ENCODE measurements around the gene GPC6.

The GPC6 gene

DNA sequence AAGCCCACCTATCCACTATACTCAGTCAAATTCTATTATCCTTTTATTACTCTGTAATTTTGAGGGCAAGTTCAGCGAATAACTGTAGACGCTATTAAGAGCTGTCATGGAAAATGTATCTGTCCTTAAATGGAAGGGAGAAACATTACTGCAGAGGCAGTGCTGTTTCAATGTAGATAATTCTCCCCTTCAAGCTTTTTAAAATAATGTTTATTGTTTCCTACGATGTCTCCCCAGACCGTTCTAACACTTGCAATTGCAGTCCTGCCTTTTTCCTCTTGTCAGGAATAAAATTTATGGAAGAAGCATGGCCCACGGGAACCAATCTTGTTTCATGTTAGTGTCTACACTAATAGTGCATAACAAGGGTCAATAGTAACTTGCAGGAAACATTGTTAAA is 159.5 kb downstream of the GPC6 start:
- DNase-seq, result no peak

DNA sequence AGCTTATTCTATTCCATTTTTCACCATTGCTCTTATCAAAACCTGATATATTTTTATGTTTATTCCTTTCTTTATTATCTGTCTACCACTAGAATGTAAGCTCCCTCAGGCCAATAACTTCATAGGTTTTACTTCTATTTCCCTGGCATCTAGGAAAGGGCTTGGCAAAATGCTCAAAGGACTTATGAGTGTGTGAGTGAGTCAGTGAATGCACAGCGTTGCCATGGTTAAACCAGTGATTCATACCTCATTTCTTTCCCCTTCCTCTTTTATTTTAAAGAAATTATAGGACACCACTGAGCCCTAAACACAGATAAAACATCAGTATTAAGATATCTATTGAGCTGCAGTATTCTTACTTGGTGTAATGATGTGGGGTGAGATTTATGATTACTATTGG is 162.1 kb downstream of the GPC6 start:
- DNase-seq, result no peak

DNA sequence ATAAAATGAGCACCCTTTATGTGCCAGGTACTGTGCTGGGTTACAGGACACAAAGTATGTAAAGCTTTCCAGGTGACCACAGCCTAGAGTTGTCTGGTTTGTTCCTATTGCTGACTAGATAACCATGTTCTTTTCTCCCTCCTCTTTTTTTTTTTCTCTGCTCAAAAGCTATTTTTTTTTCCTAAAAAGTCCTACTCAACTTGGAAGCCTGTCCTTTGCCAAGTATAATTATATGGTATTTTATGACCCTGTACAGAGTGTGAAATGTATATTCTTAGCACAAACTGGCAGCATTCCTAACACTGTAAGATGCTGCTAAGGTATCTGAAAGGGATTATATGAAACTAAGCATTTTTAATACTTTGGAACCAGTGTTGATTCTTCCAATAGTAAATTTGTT is 171.0 kb downstream of the GPC6 start:
- DNase-seq, result no peak

DNA sequence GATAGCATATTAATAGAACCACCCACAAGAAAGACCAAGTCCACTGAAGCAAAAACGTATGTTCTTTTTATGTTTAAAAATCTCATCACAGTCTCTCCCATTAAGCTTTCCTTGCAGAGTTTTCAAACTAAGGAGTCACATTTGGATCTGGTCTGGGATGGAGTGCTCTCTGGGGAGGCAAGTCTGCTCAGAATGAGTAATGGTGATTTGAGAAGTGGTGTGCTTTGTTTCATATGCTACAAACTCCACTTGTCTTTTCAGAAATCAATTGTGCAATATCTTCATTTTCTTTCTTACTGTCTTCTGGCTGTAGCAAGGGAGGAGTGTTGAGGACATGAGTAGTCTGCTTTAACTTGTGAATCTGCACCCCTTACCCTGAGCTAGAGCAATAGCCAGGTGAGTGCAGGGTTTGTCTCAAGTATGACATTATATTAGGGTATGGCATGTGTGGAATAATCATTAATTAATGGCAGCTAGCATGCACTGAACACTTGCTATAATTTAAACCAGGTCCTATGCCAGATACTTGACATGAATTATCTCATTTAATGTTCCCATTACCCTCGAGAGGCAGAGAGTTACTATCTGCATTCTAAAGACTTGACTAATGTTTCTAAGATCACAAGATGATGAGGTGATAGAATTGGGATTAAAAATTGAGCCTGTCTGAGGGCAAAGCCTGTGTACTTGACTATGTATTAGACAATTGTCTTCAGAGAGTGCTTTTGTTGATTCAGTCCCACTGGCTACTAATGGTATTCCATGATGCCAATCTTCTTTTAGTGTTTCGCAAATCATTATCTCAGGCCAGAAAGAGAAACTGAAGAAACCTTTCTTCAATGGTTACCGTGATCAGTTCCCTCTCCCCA is 171.8 kb downstream of the GPC6 start:
- no peak for DNase-seq

DNA sequence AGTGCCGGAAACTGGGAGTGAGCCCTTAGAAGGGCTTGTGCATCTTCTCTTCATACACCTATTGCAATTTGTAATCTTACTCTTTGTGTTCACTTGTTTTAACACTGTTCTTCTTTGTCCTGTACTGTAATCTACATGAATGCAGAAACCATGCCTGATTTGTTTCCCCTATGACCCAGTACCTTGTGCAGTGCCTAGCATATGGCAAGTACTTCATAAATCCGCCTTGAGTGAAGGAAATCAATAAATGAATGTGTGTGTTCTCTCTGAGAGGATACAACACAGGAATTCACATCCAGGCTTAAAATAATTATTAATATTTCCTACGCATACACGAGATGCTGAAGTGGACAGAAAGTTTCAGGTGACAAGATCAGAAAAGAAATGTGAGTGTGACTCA is 172.6 kb downstream of the GPC6 start:
- no peak for DNase-seq

DNA sequence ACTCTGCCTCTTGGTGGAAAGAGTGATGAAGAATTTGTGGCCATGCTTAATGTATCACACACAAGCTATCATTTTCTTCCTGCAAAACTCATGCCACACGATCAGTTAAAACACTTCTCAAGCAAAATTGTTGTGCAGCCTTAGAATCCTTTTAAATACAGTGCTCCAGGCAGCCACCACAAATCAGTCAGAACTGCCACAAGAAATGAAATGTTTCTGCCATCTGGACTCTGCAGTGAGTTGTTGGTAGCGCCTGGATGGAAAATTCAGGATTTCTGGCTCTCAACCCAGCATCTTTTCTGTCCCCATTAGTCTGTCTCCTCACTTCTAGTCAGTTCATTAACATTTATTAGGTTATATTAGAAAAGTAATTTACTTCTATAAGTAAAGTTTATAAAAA is 179.5 kb downstream of the GPC6 start:
- DNase-seq, result no peak

DNA sequence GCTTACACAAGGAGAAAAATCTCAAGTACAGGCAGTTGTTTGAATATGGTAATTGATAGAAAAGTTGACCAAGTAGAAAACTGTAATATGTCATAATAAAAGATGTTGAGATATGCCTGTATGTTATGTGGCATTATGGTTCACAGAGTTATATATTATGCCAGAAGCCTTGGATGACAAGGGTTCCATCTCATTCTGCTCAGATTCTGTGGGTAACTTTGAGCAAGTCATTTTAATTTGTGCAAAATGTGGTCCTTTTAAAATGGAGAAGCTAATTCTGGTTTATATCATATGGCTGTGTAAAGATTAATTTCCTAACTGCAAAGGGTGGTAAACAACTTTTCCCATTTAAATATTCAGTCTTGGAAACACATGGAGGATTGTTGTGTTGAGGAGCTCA is 180.9 kb downstream of the GPC6 start:
- DNase-seq, result no peak

DNA sequence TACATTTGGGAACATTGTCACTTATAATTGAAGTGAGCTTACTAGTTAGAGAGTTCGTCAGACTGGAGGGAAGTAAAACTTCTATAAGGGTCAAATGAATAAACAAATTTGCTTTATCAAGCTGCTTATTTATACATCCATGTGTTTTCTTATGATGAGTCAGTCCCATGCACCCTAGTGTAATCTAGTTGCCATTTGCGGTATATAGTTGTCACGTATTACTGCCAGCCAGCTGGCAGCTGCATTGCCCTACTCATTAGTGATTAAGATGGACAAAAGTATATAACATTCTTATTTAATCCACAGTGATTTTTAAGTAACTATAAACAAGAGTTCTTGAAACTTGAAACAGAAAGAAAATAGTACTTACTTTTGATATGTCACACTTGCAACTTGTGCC is 182.4 kb downstream of the GPC6 start:
- no peak for DNase-seq

DNA sequence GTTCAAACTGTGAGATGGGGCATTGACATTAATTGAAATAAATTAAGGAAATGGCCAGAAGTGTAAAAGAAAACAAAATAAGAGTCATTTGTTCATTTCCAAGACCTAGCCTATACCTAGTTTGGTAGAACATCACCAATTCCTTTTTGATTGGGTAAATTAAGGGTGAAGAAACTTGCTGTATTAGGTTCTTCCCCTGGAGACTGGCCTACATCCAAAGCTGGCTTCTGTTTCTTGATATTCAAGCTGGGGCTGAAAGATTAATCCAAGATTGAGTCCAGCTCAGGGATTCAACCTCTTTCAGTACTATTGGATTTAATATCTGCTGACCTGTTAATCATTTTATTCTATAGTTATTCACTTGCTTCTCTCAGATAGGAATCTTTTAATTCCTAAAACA is 183.2 kb downstream of the GPC6 start:
- DNase-seq, result no peak

DNA sequence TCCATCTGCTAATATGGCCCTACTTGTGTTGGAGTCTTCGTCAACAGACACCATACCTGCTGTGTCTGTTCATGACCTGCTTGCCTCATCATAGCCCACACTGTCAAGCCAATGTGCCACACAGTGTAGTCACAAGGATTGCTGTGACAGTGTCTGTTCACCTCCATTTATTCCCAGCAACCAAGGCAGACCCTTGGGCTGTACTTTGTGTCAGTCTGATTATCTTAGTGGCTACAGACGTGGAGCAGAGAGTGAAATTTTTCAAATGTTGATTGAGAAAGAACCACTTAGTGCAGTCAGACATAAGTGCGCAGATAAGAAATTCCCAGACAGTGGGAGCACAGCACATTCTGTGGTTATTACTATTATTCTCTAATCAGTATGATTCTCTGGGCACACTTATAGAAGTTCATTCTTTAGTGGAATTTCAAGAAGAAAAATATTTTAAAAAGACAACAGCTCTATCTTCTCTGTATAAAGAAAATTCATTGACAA is 184.6 kb downstream of the GPC6 start:
- no peak for DNase-seq

DNA sequence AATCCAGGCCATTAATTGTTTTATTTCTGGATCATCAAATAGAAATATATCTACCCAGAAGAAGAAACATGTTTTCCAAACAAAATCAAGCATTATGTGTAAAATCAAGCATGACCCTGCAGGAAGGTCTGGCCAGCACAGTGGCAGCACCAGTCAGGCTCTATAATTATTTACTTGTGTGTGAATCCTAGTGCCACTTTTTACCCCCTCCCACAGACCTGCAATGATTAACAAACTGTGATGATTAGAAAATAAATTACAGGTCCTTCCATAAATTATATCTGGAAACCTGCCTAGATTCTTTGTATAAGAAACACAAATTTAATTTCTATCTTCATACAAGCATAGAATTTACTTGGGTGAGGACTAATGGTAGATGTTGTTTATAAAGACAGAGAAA is 186.1 kb downstream of the GPC6 start:
- DNase-seq, result no peak

DNA sequence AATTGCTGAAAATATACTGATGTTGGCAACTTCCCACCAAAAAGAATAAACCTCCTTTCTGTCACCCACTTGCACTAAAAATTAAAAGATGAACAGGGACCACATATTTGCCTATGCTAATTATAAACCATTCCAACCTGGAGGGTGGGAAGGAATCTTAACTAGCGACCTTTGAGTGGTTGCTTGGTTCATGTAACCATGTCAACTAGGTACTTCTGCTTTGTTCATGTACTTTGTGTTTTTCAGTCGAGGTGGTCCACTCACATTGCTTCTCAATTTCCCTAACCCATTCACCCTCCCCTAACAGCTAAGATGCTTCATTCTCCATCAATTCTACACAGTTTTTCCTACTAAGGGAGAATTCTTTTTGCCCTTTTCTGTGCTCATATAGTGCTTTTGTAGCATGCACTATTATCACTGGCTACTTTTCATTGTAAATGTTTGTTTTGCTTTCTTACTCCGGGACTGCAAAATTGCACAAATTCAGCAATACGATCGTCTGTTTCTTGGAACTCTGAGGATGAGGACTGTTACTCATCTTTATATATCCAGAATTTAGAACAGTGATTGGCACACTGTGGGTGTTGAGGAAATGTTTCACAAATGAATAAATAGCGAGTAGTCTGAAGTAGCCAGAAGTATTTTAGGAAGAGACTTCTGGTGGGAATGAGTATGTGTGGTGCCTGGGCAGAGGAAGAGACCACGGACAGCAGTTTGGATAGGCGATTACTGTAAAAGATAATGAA is 187.5 kb downstream of the GPC6 start:
- DNase-seq, result peak; percentile 85

DNA sequence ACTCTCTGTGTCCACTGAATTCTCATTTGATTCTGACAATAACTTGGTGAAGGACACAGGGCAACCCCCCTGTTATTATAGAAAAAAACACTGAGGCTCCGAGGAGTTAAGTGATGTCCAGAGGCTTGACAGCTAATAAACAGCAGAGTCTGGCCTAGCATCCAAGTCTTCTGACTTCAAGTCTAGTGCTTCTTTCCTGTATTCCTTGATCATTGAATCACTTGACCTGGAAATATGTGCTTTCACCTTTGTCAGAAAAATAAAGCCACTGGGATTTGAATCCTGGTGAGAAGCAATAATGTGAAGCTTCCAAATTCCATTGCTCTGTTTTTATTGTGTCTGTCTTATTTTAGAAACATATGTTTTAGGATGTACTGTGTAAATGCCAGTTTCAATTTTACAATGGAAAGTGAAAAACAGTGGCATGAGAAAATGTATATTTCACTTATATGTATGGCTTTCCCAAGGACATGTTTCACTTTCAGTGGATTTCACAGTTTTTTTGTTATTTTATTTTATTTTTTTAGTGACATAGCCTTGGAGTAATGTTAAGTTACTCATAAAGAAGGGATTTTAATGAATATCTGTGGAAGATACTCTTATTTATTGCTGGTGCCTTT is 190.2 kb downstream of the GPC6 start:
- DNase-seq, result no peak

DNA sequence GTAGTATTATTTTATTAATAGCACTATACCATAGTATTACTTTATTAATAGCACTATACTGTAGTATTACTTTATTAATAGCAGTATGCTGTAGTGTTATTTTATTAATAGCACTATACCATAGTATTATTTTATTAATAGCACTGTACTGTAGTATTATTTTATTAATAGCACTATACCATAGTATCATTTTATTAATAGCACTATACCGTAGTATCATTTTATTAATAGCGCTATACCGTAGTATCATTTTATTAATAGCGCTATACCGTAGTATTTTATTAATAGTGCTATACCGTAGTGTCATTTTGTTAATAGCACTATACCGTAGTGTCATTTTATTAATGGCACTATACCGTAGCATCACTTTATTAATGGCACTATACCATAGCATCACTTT is 191.8 kb downstream of the GPC6 start:
- DNase-seq, result no peak

DNA sequence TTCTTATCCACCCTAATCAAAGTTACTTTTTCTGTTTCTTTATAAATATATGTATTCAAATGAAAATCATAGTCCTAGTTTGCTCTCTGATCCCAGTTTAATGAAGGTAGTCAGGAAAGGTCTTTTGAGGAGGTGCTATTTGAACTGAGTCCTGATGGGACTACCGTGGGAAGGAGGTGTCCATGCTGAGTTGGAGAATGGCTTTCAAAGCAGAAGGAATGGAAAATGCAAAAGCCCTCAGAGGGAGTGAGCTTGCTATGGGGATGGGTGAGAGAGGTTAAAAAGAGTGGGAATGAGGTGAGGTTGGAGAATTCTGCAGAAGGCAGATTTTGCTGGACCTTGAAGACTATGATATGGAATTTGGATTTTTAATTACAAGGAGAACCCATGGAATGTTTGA is 193.6 kb downstream of the GPC6 start:
- DNase-seq, result no peak

DNA sequence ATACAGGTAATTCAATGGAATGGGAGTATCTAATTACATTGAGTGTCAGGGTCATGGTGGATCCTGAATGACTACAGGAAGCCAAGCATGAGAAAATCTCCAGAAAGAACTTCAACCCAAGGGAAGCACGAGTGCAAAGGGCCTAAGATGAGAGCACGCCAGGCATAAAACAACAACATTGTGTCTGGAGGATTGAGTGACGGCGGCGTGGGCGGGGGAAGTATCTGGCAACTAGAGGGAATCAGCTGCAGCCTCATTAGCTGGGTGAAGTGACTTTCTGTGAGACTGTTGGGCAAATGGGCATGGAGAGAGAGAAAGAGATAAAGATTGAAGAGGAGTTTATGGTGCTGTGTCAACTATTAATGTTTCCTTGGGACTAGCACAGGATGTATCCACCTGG is 194.3 kb downstream of the GPC6 start:
- DNase-seq, result no peak

DNA sequence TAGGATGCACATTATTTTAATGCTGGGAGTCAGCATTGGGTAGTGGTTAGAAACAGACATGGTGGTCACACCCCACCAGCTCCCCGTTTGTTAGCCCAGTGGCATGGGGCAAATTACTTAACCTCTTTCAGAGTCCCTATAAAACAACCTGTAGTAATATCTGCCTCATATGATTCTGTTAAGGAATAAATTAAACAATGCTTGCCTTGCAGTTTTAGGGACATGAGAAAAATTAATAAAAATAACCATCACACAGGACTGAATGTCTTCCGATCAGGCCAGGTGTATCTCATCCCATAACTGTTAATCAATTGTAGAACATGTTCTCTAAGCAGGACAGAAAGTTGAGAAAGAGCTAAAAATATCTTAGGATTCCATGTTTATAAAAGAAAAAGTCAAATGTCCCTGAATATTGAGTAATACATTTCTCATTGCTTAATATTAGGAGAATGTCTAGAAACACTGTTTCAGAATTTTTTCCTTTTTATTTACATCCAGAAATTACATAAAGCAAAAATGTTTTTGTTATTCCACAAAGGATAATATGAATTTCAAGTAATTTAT is 196.5 kb downstream of the GPC6 start:
- no peak for DNase-seq

DNA sequence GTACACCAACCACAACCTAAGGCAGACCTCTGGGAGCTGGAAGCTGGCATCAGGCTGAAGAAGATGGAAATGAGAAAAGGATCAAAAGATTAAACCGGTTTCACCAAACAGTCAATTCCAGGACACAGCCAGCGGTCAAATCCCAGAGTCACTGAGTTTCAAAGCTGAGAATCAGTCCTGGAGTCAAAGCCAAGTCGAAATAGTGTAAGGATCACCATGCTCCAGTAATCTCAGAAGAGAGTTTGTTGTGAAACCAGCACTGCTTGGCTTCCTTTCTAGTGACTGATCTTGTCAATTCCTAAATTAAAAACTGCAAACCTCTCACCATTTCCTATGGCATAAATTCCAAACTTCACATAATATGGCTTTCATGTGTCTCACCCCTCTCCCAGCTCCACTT is 198.8 kb downstream of the GPC6 start:
- no peak for DNase-seq

DNA sequence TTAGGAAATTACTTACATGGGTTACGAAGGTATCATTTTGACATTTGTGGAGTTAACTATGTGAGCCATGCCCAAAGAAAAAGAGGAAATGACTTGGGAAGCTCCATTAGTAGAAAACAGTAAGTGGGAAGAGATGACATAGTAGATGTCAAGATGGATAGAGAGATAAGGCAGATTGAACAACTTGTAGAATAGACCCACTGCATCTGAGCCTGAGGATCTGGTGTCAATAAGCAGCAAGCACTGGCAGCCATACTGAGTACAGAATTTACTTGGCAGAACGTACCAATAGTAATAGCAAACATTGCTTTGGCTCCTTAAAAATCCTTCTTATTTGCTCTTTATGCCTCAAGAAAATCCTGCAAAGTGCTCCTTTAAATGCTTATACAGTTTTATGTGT is 203.8 kb downstream of the GPC6 start:
- no peak for DNase-seq

DNA sequence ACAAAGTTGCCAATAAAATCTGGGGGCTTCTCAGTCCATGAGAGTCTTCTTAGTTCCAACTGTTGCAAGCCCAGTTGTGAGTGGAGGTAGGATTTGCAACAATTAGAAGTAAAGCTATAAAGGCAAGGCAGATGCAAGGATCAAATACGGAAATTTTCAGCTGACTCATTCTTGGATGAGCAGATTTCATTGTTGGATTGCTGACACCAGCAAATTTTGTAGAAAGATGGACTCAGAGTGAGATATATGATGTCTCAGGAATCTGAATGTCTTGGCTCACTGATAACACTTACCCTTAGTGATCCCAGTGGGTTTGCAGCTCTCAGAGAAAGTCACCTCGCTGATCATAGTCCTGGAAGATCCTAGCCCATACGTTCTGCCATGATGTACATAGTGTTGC is 209.0 kb downstream of the GPC6 start:
- no peak for DNase-seq

DNA sequence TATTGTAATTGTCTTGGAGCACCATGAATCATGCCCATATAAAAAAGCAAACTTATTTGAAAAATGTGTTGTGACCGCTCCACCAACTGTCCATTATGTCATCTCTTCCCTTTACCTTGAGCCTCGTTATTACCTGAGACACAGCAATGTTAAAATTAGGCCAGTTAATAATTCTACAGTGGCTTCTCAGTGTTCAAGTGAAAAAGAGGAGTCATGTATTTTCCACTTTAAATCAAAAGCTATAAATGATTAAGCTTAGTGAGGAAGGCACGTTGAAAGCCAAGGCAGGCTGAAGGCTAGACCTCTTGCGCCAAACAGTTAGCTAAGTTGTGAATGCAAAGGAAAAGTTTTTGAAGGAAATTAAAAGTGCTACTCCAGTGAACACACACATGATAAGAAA is 210.5 kb downstream of the GPC6 start:
- no peak for DNase-seq

DNA sequence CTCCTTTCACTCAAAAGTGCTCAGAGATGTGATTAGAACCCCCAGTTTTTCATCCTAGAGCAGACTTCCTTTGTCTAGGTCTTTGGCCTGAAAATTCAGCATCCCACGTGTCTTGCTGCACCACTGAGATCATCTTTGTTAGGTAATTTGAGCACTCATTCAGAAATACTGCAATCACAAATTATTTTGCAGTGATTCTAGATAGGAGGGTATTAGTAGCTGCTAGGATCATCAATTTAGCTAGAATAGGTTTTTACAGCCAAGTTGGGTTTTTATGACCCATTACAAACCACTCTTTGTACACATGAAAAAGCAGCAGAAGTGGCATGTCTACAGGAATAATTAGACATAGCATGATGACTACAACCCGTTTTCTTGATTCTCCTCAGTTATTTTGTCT is 219.6 kb downstream of the GPC6 start:
- no peak for DNase-seq

DNA sequence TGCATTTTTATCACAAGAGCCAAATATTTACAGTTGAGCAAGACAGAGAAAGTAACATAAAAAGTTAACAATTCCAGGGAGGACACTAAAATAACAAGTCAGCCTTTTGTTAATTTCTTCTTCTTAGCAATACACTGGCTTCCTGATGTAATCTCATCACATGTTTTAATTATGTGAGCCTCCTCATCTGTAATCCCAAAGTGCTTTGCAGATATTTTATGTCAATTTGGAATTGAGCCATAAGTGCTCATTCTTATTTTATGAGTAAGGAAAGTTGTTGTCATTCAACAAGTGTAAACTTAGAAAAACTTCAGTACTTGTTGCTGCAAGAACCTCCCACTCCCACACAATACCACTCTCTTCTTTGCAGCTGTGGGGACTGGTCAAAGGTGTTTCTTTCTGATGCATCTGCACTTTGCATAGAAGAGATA is 223.6 kb downstream of the GPC6 start:
- DNase-seq, result no peak

DNA sequence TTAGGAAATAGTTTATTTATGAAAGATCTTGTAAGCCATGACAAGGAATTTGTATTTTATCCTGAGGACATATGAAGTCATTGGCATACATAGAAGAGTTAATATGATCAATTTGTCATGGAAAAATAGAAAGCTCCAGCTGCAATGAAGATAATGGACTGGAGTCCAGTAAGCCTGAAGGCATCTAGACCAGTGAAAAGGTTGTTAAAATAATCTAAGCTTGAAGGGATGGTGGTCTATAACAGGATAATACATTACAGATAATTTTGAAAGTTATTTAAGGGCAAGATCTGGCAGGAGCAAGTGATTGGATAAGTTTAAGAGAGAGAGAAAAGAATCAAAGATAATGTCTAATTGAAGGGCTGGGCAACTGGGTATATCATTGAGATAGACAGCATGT is 224.2 kb downstream of the GPC6 start:
- DNase-seq, result no peak

Data from NCI-H526 treated with DMSO at 0.1 percent for 48 hours (cell line).